ENCODE measurements around the gene GSAP.

GRCh38 chr7:77269360-77270093, 146.6 kb downstream of the GSAP start:
- TF ChIP-seq MAX (IDR thresholded peaks at IDR 0.05; ENCODE audit: low read depth, low read length) (no peak), POLR2A (IDR thresholded peaks at IDR 0.05; ENCODE audit: extremely low read depth, insufficient read length) (no peak)
